ENCODE results near the gene CPTP. TPM values are rescaled to one million over a fixed set of nuclear protein-coding genes. Genes with fewer than 3 reads are reported as not detected.

Gene CPTP
- polyA plus RNA-seq, 1 donor from 2014 or later, result 9.9 TPM

DNA sequence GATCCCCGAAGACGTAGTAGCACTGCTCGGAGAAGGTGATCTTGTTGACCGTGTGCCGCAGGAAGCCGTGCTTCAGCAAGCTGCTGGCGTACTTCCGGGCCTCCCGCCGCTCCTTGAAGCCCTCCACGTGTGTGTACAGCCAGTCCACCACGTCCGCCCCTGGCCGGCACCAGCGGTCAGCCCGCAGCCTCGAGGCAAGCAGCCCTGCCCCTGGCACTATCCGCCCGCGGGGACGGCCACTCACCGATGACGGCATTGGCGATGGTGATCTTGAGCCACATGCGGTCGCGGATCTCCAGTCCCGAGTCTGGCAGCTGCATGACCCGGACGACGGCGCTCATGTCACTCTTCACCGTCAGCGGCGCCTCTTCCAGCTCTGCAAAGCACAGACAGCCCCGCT is 13.7 kb downstream of the CPTP start:
- H3K9me2 ChIP-seq (ENCODE audit: insufficient read depth, low read length), result no peaks in the 10 kb centered on the region
- no peaks in the 10 kb centered on the region for H4K20me1 ChIP-seq (ENCODE audit: insufficient read depth)
- H3K9me3 ChIP-seq (ENCODE audit: low read length), result no peaks in the 10 kb centered on the region
- TF ChIP-seq RAD21 (conservative IDR thresholded peaks at IDR 0.05) (no peak), TAF1 (IDR thresholded peaks at IDR 0.05; ENCODE audit: low read depth) (no peak), POLR2AphosphoS5 (IDR thresholded peaks at IDR 0.05) (no peak), SMC3 (conservative IDR thresholded peaks at IDR 0.05; ENCODE audit: poor library complexity) (no peak), REST (IDR thresholded peaks at IDR 0.05; ENCODE audit: borderline replicate concordance) (no peak), MXI1 (conservative IDR thresholded peaks at IDR 0.05; ENCODE audit: poor library complexity, severe bottlenecking) (no peak), EP300 (conservative IDR thresholded peaks at IDR 0.05; ENCODE audit: poor library complexity, severe bottlenecking) (no peak), EZH2 (IDR thresholded peaks at IDR 0.05; ENCODE audit: borderline replicate concordance, insufficient read depth, low read length, poor library complexity, severe bottlenecking) (no peak)
- H3K4me3 ChIP-seq (ENCODE audit: low read length), result no peak overlapping the region
- H3F3A ChIP-seq (ENCODE audit: insufficient read depth, low read length, poor library complexity, severe bottlenecking), result no peaks in the 10 kb centered on the region
- H2AFZ ChIP-seq (ENCODE audit: low read depth, low read length), result no peak overlapping the region
- no peaks in the 10 kb centered on the region for H3K27me3 ChIP-seq (ENCODE audit: insufficient read depth, low read depth, low read length)
- H3K27ac ChIP-seq (ENCODE audit: low read length), result no peak overlapping the region
- no peak overlapping the region for H3K4me2 ChIP-seq (ENCODE audit: low read length)
- no peak overlapping the region for H3K9ac ChIP-seq (ENCODE audit: low read length)
- no peaks in the 10 kb centered on the region for H3K36me3 ChIP-seq (ENCODE audit: insufficient read depth, low read length)
- H3K79me2 ChIP-seq (replicated peaks; ENCODE audit: insufficient read depth, low read length), result no peaks in the 10 kb centered on the region

DNA sequence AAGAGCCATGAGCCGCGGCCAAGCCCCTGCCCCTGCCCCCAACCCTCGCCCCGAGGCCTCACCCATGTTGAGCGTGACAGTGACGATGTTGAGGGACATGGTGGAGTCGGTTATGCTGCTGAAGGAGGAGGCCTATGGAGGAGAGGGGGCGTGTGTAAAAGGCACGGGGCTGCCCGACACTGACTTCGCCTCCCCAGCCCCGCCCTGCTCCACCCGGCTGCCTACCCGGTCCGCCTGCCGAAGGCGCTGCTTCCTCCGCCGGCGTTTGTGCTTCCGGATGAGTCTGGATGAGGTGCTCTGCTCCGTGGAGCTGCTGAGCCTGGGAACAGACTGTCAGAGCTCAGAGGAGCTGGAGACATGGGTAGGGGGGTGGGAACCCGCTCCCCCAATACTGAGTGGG is 15.6 kb downstream of the CPTP start:
- no peaks in the 10 kb centered on the region for H3K36me3 ChIP-seq (ENCODE audit: insufficient read depth, low read length)
- no peaks in the 10 kb centered on the region for H3F3A ChIP-seq (ENCODE audit: insufficient read depth, low read length, poor library complexity, severe bottlenecking)

More for the DNA sequence above, 15.6 kb downstream of the CPTP start:
- Histone ChIP-seq H3K27ac (ENCODE audit: low read length) (no peak overlapping the region), H3K9me2 (ENCODE audit: insufficient read depth, low read length) (no peaks in the 10 kb centered on the region), H3K4me3 (ENCODE audit: low read length) (no peak overlapping the region), H3K9ac (ENCODE audit: low read length) (no peak overlapping the region), H3K79me2 (replicated peaks; ENCODE audit: insufficient read depth, low read length) (no peaks in the 10 kb centered on the region), H4K20me1 (ENCODE audit: insufficient read depth) (no peaks in the 10 kb centered on the region), H3K9me3 (ENCODE audit: low read length) (no peaks in the 10 kb centered on the region), H3K4me2 (ENCODE audit: low read length) (no peak overlapping the region), H2AFZ (ENCODE audit: low read depth, low read length) (no peak overlapping the region), H3K27me3 (ENCODE audit: insufficient read depth, low read depth, low read length) (no peaks in the 10 kb centered on the region)
- TF ChIP-seq MXI1 (conservative IDR thresholded peaks at IDR 0.05; ENCODE audit: poor library complexity, severe bottlenecking), result no peak
- TF ChIP-seq RAD21 (conservative IDR thresholded peaks at IDR 0.05), result no peak
- TF ChIP-seq, protein P1, sequence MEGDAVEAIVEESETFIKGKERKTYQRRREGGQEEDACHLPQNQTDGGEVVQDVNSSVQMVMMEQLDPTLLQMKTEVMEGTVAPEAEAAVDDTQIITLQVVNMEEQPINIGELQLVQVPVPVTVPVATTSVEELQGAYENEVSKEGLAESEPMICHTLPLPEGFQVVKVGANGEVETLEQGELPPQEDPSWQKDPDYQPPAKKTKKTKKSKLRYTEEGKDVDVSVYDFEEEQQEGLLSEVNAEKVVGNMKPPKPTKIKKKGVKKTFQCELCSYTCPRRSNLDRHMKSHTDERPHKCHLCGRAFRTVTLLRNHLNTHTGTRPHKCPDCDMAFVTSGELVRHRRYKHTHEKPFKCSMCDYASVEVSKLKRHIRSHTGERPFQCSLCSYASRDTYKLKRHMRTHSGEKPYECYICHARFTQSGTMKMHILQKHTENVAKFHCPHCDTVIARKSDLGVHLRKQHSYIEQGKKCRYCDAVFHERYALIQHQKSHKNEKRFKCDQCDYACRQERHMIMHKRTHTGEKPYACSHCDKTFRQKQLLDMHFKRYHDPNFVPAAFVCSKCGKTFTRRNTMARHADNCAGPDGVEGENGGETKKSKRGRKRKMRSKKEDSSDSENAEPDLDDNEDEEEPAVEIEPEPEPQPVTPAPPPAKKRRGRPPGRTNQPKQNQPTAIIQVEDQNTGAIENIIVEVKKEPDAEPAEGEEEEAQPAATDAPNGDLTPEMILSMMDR (IDR thresholded peaks at IDR 0.05; ENCODE audit: poor library complexity, severe bottlenecking), result no peak
- TF ChIP-seq EP300 (conservative IDR thresholded peaks at IDR 0.05; ENCODE audit: poor library complexity, severe bottlenecking), result no peak
- TF ChIP-seq POLR2AphosphoS5 (IDR thresholded peaks at IDR 0.05), result no peak
- TF ChIP-seq REST (IDR thresholded peaks at IDR 0.05; ENCODE audit: borderline replicate concordance), result no peak
- TF ChIP-seq EZH2 (IDR thresholded peaks at IDR 0.05; ENCODE audit: borderline replicate concordance, insufficient read depth, low read length, poor library complexity, severe bottlenecking), result no peak
- TF ChIP-seq SMC3 (conservative IDR thresholded peaks at IDR 0.05; ENCODE audit: poor library complexity), result no peak
- TF ChIP-seq TAF1 (IDR thresholded peaks at IDR 0.05; ENCODE audit: low read depth), result no peak

Measured in neural cell (in vitro differentiated cells).